Measurements from ENCODE around the gene CTDNEP1. TPM values are rescaled to one million over a fixed set of nuclear protein-coding genes. Genes with fewer than 3 reads are reported as not detected.
A peak's percentile ranks its signal among the peaks of the same experiment; 100 is the strongest.

CTDNEP1 gene
- total RNA-seq, 3 donors from 2014 or later (not counting 1 experiment from before 2014, with no cell fraction given): 127 to 139 (median 131) TPM

DNA sequence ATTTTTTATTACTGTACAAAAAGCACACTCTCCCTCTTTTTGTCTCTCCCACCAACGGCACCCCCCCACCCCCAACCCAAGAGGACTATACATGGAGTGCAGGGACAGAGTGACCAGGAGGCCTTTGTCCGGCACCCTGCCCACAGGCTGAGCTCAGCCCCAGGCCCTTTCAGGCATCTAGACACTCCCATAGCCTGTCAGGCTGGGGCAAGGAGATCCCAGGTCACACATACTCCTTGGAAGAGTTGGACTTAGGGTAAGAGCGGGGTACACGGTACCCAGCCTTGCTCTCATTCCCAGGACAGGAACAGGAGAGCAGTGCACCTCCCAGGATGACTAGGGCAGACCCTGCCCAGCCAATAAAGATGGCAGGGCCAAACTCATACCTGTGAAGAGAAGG, 8.6 kb upstream of the CTDNEP1 start:
- DNase-seq (peak in 1 of 2 donors; percentile 9), ATAC-seq (no peak)
- intact Hi-C loops (cut with micrococcal nuclease): no loop called here
- Mint-ChIP-seq H3K4me3 (peak overlapping the region; percentile 47), H3K36me3 (peaks cover 12% of the 10 kb centered on the region), H3K4me1 (peaks cover 17% of the 10 kb centered on the region in 2 donors), H3K27me3 (ENCODE audit: low read depth in 2 of 2) (peaks cover 14 to 16% of the 10 kb centered on the region in 2 donors), H3K27ac (no peak overlapping the region), H3K9me3 (no peaks in the 10 kb centered on the region)
- Histone ChIP-seq H3K4me3 (ENCODE audit: low read length) (no peak overlapping the region), H3K4me1 (ENCODE audit: control insufficient read depth, insufficient read depth, low read length) (peaks cover 34% of the 10 kb centered on the region), H3K36me3 (ENCODE audit: control insufficient read depth, insufficient read depth, low read length) (peaks cover 28% of the 10 kb centered on the region), H3K27me3 (ENCODE audit: control insufficient read depth, insufficient read depth, low read length) (peaks cover 22% of the 10 kb centered on the region), H3K9me3 (ENCODE audit: control insufficient read depth, insufficient read depth, low read length) (no peaks in the 10 kb centered on the region), H3K27ac (ENCODE audit: low read length) (no peak overlapping the region)
- 93% methylated on average over 4 of the region's 4 CpGs for WGBS (ENCODE audit: insufficient coverage)
- TF ChIP-seq, protein P1, sequence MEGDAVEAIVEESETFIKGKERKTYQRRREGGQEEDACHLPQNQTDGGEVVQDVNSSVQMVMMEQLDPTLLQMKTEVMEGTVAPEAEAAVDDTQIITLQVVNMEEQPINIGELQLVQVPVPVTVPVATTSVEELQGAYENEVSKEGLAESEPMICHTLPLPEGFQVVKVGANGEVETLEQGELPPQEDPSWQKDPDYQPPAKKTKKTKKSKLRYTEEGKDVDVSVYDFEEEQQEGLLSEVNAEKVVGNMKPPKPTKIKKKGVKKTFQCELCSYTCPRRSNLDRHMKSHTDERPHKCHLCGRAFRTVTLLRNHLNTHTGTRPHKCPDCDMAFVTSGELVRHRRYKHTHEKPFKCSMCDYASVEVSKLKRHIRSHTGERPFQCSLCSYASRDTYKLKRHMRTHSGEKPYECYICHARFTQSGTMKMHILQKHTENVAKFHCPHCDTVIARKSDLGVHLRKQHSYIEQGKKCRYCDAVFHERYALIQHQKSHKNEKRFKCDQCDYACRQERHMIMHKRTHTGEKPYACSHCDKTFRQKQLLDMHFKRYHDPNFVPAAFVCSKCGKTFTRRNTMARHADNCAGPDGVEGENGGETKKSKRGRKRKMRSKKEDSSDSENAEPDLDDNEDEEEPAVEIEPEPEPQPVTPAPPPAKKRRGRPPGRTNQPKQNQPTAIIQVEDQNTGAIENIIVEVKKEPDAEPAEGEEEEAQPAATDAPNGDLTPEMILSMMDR (IDR thresholded peaks at IDR 0.05): no peak

DNA sequence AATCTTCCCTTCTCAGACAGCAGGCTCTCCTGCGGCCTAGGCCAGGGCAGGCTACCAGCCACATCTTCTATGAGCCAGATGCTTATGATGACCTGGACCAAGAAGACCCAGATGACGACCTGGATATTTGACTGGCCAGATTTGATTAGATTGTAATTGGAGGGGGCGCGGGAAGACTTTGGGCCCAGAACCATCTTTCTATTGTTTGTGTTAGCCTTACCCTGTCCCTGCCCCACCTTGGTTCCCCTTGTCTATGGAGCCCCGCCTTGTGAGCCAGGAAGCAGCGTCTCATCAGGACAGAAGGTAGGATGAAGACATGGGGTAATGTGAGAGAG, 8.0 kb upstream of the CTDNEP1 start:
- H3K4me1 Mint-ChIP-seq: peaks cover 17 to 22% of the 10 kb centered on the region in 2 donors
- Histone ChIP-seq H3K36me3 (ENCODE audit: control insufficient read depth, insufficient read depth, low read length) (peaks cover 33% of the 10 kb centered on the region), H3K27me3 (ENCODE audit: control insufficient read depth, insufficient read depth, low read length) (peaks cover 22% of the 10 kb centered on the region), H3K27ac (ENCODE audit: low read length) (no peak overlapping the region), H3K4me3 (ENCODE audit: low read length) (no peak overlapping the region), H3K4me1 (ENCODE audit: control insufficient read depth, insufficient read depth, low read length) (peaks cover 34% of the 10 kb centered on the region), H3K9me3 (ENCODE audit: control insufficient read depth, insufficient read depth, low read length) (no peaks in the 10 kb centered on the region)
- H3K4me3 Mint-ChIP-seq: no peak overlapping the region
- ATAC-seq: no peak
- H3K36me3 Mint-ChIP-seq: peaks cover 12% of the 10 kb centered on the region
- DNase-seq: no peak
- no peaks in the 10 kb centered on the region for H3K9me3 Mint-ChIP-seq
- H3K27ac Mint-ChIP-seq: no peak overlapping the region
- intact Hi-C loops (cut with micrococcal nuclease): no loop called here
- WGBS (ENCODE audit: insufficient coverage): 100% methylated on average over 4 of the region's 6 CpGs
- peaks cover 14 to 16% of the 10 kb centered on the region in 2 donors for H3K27me3 Mint-ChIP-seq (ENCODE audit: low read depth in 2 of 2)
- TF ChIP-seq, protein P1 (IDR thresholded peaks at IDR 0.05): no peak

DNA sequence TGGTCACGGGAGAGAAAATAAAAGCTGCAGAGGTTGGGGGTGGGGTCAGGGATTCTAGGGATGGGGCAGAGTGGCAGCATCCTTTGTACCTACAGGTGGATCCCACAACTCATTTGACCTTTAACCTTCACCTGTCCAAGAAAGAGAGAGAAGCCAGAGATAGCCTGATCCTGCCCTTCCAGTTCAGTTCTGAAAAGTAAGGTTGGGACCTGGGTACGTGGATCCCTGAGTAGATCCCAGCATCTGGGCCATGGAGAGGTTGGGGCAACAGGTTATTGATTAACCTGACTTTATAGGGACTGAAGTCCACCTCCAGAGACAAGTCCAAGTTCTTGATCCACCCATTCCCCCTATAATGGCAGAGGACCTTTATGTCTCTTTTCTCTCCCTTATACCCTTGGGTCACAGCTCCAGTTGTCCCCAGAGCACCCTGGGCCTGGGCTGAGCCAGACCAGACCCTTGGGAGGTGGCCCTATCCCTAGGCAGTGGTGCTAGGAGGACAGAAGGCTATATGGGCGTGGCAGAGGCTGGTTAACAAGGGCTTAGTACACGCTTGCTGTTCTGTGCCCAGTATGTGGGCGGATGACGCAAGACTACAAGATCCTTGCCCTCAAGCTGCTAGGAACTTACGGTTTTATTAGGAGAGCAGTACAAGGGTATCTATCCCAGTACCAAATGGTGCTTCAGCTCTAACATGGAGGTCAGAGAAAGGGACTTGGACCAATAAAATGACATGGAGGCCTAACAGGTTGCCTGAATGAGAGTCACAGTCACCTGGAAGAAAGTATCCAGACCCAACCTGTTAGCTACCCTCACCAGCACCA, 7.4 kb upstream of the CTDNEP1 start:
- DNase-seq: peak in 1 of 2 donors; percentile 6
- intact Hi-C loops (cut with micrococcal nuclease): no loop called here
- ATAC-seq: no peak

More for the DNA sequence above, 7.4 kb upstream of the CTDNEP1 start:
- peaks cover 14 to 19% of the 10 kb centered on the region in 2 donors for H3K4me1 Mint-ChIP-seq
- TF ChIP-seq, protein P1 (IDR thresholded peaks at IDR 0.05): no peak
- no peak overlapping the region for H3K27ac Mint-ChIP-seq
- peaks cover 12% of the 10 kb centered on the region for H3K36me3 Mint-ChIP-seq
- Histone ChIP-seq H3K4me3 (ENCODE audit: low read length) (no peak overlapping the region), H3K9me3 (ENCODE audit: control insufficient read depth, insufficient read depth, low read length) (no peaks in the 10 kb centered on the region), H3K4me1 (ENCODE audit: control insufficient read depth, insufficient read depth, low read length) (peaks cover 34% of the 10 kb centered on the region), H3K27me3 (ENCODE audit: control insufficient read depth, insufficient read depth, low read length) (peaks cover 22% of the 10 kb centered on the region), H3K36me3 (ENCODE audit: control insufficient read depth, insufficient read depth, low read length) (peaks cover 34% of the 10 kb centered on the region), H3K27ac (ENCODE audit: low read length) (no peak overlapping the region)
- peaks cover 12% of the 10 kb centered on the region in 2 donors for H3K27me3 Mint-ChIP-seq (ENCODE audit: low read depth in 2 of 2)
- no peaks in the 10 kb centered on the region for H3K9me3 Mint-ChIP-seq
- 94% methylated on average over 6 of the region's 7 CpGs for WGBS (ENCODE audit: insufficient coverage)
- no peak overlapping the region for H3K4me3 Mint-ChIP-seq

Data from natural killer cell (primary cell).